Thymus (tissue), 11 donors: ENCODE data around the gene COL11A1. TPM values are rescaled to one million over a fixed set of nuclear protein-coding genes. Genes with fewer than 3 reads are reported as not detected.
A peak's percentile ranks its signal among the peaks of the same experiment; 100 is the strongest.
"Not testable (repeated sequence)": the region's sequence is repeated elsewhere in the genome, so short reads cannot be mapped to it uniquely, and the experiment has no call there.

Experiments
- DNase-seq, 9 donors: peaks; one replicate each; pipeline ENCODE4 v3.0.0-alpha.2; 2013; ENCODE audit warnings: low spot score in 9 of 9, low read depth in 6 of 9, missing footprints in 1 of 9
- H3K27ac ChIP-seq, 2 donors: one replicate each; pipeline ENCODE4 v1.5.1; 2013; ENCODE audit warnings: control low read depth in 1 of 2, low read depth in 1 of 2, low read length in 1 of 2, mild to moderate bottlenecking in 1 of 2, moderate library complexity in 1 of 2
- H3K27me3 ChIP-seq, 2 donors: one replicate each; pipeline ENCODE4 v1.5.1; 2013; ENCODE audit warnings: low read length in 1 of 2; ENCODE audit not compliant: control insufficient read depth in 2 of 2, insufficient read depth in 1 of 2
- H3K36me3 ChIP-seq, 2 donors: one replicate each; pipeline ENCODE4 v1.5.1; 2013; ENCODE audit warnings: low read length in 1 of 2, mild to moderate bottlenecking in 1 of 2, moderate library complexity in 1 of 2; ENCODE audit not compliant: control insufficient read depth in 2 of 2, insufficient read depth in 2 of 2
- H3K4me1 ChIP-seq, 2 donors: one replicate each; pipeline ENCODE4 v1.5.1; 2013; ENCODE audit warnings: low read length in 2 of 2; ENCODE audit not compliant: control insufficient read depth in 2 of 2, insufficient read depth in 2 of 2
- H3K4me3 ChIP-seq, 2 donors: one replicate each; pipeline ENCODE4 v1.5.1; 2013; ENCODE audit warnings: low read length in 2 of 2, control low read depth in 1 of 2, mild to moderate bottlenecking in 1 of 2
- H3K9me3 ChIP-seq, 2 donors: one replicate each; pipeline ENCODE4 v1.5.1; 2013; ENCODE audit warnings: low read length in 1 of 2, mild to moderate bottlenecking in 1 of 2; ENCODE audit not compliant: control insufficient read depth in 2 of 2, insufficient read depth in 1 of 2
- WGBS: extraction: QIAGEN DNeasy Blood & Tissue Kit; methylation state at CpG from one replicate; pipeline ENCODE4 v1.1.7; 2013; 5-methylcytosine and 5-hydroxymethylcytosine counted together
- polyA plus RNA-seq: library from polyadenylated mRNA; stranded (reverse); fragments of 200-250 nt; gene quantifications from one replicate; pipeline ENCODE4 v1.2.3, GENCODE V29; 2013
- total RNA-seq: library from RNA; stranded (reverse); fragments of 120-200 nt; gene quantifications from one replicate; pipeline ENCODE4 v1.2.4, GENCODE V29; 2013
- donor health status: healthy.

Gene COL11A1
- total and polyA plus RNA-seq, 2 donors = 0.24 to 0.25 TPM

GRCh38 chr1:103058391-103058790 is 49.9 kb downstream of the COL11A1 start:
- no peak for DNase-seq
- Histone ChIP-seq H3K27me3 (no peaks in the 10 kb centered on the region), H3K27ac (no peak overlapping the region), H3K9me3 (no peaks in the 10 kb centered on the region), H3K4me3 (no peak overlapping the region), H3K36me3 (no peaks in the 10 kb centered on the region), H3K4me1 (no peaks in the 10 kb centered on the region)

- no peak for DNase-seq
- no peaks in the 10 kb centered on the region for H3K36me3 ChIP-seq
- WGBS = 93% methylated on average over 1 of the region's 1 CpG
- H3K4me3 ChIP-seq = no peak overlapping the region
- no peak overlapping the region for H3K27ac ChIP-seq
- H3K4me1 ChIP-seq = no peaks in the 10 kb centered on the region
- H3K27me3 ChIP-seq = no peaks in the 10 kb centered on the region
- no peaks in the 10 kb centered on the region for H3K9me3 ChIP-seq
These were observed 51.9 kb downstream of the COL11A1 start for GRCh38 chr1:103056423-103056822.

DNA sequence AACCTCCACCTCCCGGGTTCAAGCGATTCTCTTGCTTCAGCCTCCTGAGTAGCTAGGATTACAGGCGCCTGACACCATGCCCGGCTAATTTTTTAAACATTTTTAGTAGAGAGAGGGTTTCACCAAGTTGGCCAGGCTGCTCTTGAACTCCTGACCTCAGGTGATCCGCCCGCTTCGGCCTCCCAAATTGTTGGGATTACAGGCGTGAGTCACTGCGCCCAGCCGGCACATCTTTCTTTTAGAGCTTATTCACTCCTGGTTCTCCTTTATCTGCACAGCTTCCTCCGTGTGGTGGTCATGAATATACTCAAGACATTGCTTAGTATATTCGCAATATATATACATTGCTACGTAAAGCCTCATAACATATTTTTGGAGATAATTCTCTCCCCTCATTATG is 80.2 kb downstream of the COL11A1 start:
- H3K36me3 ChIP-seq, DNase-seq, H3K27me3 ChIP-seq, H3K4me1 ChIP-seq, H3K4me3 ChIP-seq, H3K9me3 ChIP-seq, H3K27ac ChIP-seq: not testable (repeated sequence)
- WGBS = 96% methylated on average over 13 of the region's 13 CpGs

GRCh38 chr1:103025858-103026409 is 82.4 kb downstream of the COL11A1 start:
- H3K9me3 ChIP-seq = no peaks in the 10 kb centered on the region
- no peaks in the 10 kb centered on the region for H3K4me1 ChIP-seq
- no peak overlapping the region for H3K27ac ChIP-seq
- H3K27me3 ChIP-seq = no peaks in the 10 kb centered on the region
- no peak for DNase-seq
- no peaks in the 10 kb centered on the region for H3K36me3 ChIP-seq
- WGBS = 68% methylated on average over 5 of the region's 5 CpGs
- no peak overlapping the region for H3K4me3 ChIP-seq

GRCh38 chr1:103024051-103024450 is 84.3 kb downstream of the COL11A1 start:
- no peaks in the 10 kb centered on the region for H3K9me3 ChIP-seq
- H3K27me3 ChIP-seq = no peaks in the 10 kb centered on the region
- no peak for DNase-seq
- H3K4me3 ChIP-seq = no peak overlapping the region
- H3K27ac ChIP-seq = no peak overlapping the region
- WGBS = 79% methylated on average over 1 of the region's 1 CpG
- no peaks in the 10 kb centered on the region for H3K4me1 ChIP-seq
- H3K36me3 ChIP-seq = no peaks in the 10 kb centered on the region

DNA sequence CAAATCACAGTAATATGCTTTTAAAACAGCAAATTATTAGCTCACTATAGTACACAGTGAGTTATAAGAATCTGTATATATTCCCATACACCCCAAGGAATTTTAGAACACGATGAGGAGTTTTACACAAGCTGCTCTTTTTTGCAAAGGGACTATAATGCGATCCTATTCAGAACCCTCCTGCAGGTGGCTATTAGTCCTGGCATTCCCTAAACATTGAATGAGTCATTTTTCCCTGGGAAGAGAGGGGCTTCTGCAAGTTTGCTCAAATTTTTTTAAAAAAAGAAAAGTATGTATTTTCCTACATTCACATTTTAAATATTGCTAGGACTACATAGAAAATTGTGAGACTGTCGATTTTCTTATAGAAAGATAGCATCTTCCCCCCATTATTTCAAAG is 106.3 kb downstream of the COL11A1 start:
- H3K4me1 ChIP-seq = no peaks in the 10 kb centered on the region
- DNase-seq = no peak
- H3K4me3 ChIP-seq = no peak overlapping the region
- H3K27ac ChIP-seq = no peak overlapping the region
- H3K36me3 ChIP-seq = no peaks in the 10 kb centered on the region
- no peaks in the 10 kb centered on the region for H3K27me3 ChIP-seq
- 87% methylated on average over 3 of the region's 3 CpGs for WGBS
- H3K9me3 ChIP-seq = no peaks in the 10 kb centered on the region

- no peaks in the 10 kb centered on the region for H3K27me3 ChIP-seq
- no peak overlapping the region for H3K27ac ChIP-seq
- WGBS = 92% methylated on average over 6 of the region's 6 CpGs
- H3K4me1 ChIP-seq = no peaks in the 10 kb centered on the region
- no peaks in the 10 kb centered on the region for H3K36me3 ChIP-seq
- DNase-seq = no peak
- H3K9me3 ChIP-seq = no peaks in the 10 kb centered on the region
- no peak overlapping the region for H3K4me3 ChIP-seq
These were observed 129.4 kb downstream of the COL11A1 start for GRCh38 chr1:102978874-102979273.

GRCh38 chr1:102977292-102977691 is 131.0 kb downstream of the COL11A1 start:
- DNase-seq = no peak
- H3K27me3 ChIP-seq = no peaks in the 10 kb centered on the region
- no peak overlapping the region for H3K4me3 ChIP-seq
- H3K4me1 ChIP-seq = no peaks in the 10 kb centered on the region
- no peak overlapping the region for H3K27ac ChIP-seq
- no peaks in the 10 kb centered on the region for H3K9me3 ChIP-seq
- H3K36me3 ChIP-seq = no peaks in the 10 kb centered on the region

DNA sequence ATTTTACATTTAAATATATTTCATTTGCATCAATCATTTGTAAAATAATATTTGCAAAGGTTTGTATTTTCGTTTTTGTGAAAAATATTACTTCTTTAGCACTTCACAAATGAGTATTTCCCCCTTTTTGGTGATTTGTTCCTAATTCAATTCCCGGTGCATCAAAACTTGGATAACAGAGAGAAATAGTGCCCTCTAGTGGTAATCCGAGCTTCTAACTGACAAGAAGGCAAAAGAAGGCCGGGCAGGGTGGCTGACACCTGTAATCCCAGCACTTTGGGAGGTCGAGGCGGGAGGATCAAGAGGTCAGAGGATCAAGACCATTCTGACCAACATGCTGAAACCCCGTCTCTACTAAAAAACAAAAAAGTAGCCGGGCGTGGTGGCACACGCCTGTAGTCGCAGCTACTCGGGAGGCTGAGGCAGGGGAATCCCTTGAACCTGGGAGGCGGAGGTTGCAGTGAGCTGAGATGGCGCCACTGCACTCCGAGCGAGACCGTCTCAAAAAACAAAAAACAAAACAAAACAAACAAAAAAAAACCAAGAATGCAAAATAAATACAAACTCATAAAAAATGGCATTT is 137.7 kb downstream of the COL11A1 start:
- Histone ChIP-seq H3K27me3 (no peaks in the 10 kb centered on the region), H3K4me3 (no peak overlapping the region), H3K9me3 (no peaks in the 10 kb centered on the region), H3K36me3 (no peaks in the 10 kb centered on the region), H3K27ac (no peak overlapping the region), H3K4me1 (no peaks in the 10 kb centered on the region)
- DNase-seq = peak in 8 of 9 donors; percentile 1 to 49 (median 12)
- 68% methylated on average over 17 of the region's 17 CpGs for WGBS
